DMS 273 (cell line): ENCODE results near the gene RAP2C.
A peak's percentile ranks its signal among the peaks of the same experiment; 100 is the strongest.
"Not testable (repeated sequence)": the region's sequence is repeated elsewhere in the genome, so short reads cannot be mapped to it uniquely, and the experiment has no call there.

ENCODE experiments used
- DNase-seq: peaks from one replicate; lab custom pipeline; 2025; ENCODE audit not compliant: unreplicated experiment; lab: John Stamatoyannopoulos, UW

RAP2C gene

GRCh38 chrX:132200976-132201375 is 18.3 kb downstream of the RAP2C start:
- DNase-seq: no peak

GRCh38 chrX:132199941-132200340 is 19.3 kb downstream of the RAP2C start:
- no peak for DNase-seq

- no peak for DNase-seq
These were observed 25.2 kb downstream of the RAP2C start for GRCh38 chrX:132193872-132194574.

GRCh38 chrX:132191938-132192337 is 27.3 kb downstream of the RAP2C start:
- no peak for DNase-seq

GRCh38 chrX:132188175-132188574 is 31.1 kb downstream of the RAP2C start:
- no peak for DNase-seq

GRCh38 chrX:132187451-132187850 is 31.8 kb downstream of the RAP2C start:
- no peak for DNase-seq

- no peak for DNase-seq
These were observed 34.4 kb downstream of the RAP2C start for GRCh38 chrX:132184871-132185270.

- peak; percentile 20 for DNase-seq
These were observed 37.9 kb downstream of the RAP2C start for GRCh38 chrX:132181364-132181763.

- DNase-seq: no peak
These were observed 38.3 kb downstream of the RAP2C start for GRCh38 chrX:132180929-132181328.

GRCh38 chrX:132173647-132174046 is 45.6 kb downstream of the RAP2C start:
- DNase-seq: no peak

- DNase-seq: no peak
These were observed 47.4 kb downstream of the RAP2C start for GRCh38 chrX:132171881-132172280.

GRCh38 chrX:132171478-132171877 is 47.8 kb downstream of the RAP2C start:
- DNase-seq: no peak

GRCh38 chrX:132169554-132169953 is 49.7 kb downstream of the RAP2C start:
- DNase-seq: no peak

- no peak for DNase-seq
These were observed 53.6 kb downstream of the RAP2C start for GRCh38 chrX:132165651-132166050.

- no peak for DNase-seq
These were observed 54.2 kb downstream of the RAP2C start for GRCh38 chrX:132165005-132165404.

- DNase-seq: not testable (repeated sequence)
These were observed 56.2 kb downstream of the RAP2C start for GRCh38 chrX:132163094-132163493.

- no peak for DNase-seq
These were observed 66.1 kb downstream of the RAP2C start for GRCh38 chrX:132153166-132153565.
